Parathyroid adenoma (tissue), 2 donors: ENCODE results near the gene FSIP1.

ENCODE experiments used
- H2AFZ ChIP-seq: fragments of 300-600 bp; sonication (generic); one replicate; pipeline ENCODE4 v1.7.0; 2017; ENCODE audit warnings: antibody characterized with exemption, mild to moderate bottlenecking
- H3K27ac ChIP-seq: fragments of 300-600 bp; sonication (generic); one replicate; pipeline ENCODE4 v1.7.0; 2017
- H3K27me3 ChIP-seq: fragments of 300-600 bp; sonication (generic); one replicate; pipeline ENCODE4 v1.7.0; 2017; ENCODE audit warnings: low read length; ENCODE audit not compliant: control insufficient read depth, insufficient read depth
- H3K36me3 ChIP-seq: fragments of 300-600 bp; sonication (generic); one replicate; pipeline ENCODE4 v1.7.0; 2017; ENCODE audit warnings: low read length; ENCODE audit not compliant: control insufficient read depth, insufficient read depth
- H3K4me1 ChIP-seq: fragments of 300-600 bp; sonication (generic); one replicate; pipeline ENCODE4 v1.7.0; 2017; ENCODE audit warnings: control low read depth
- H3K4me2 ChIP-seq: fragments of 300-600 bp; sonication (generic); one replicate; pipeline ENCODE4 v1.7.0; 2017; ENCODE audit warnings: low read length
- H3K4me3 ChIP-seq: fragments of 300-600 bp; sonication (generic); one replicate; pipeline ENCODE4 v1.7.0; 2017; ENCODE audit warnings: low read depth, low read length
- H3K79me2 ChIP-seq: fragments of 300-600 bp; sonication (generic); one replicate; pipeline ENCODE4 v1.7.0; 2017; ENCODE audit warnings: control low read depth
- H3K9ac ChIP-seq: fragments of 300-600 bp; sonication (generic); one replicate; pipeline ENCODE4 v1.7.0; 2017; ENCODE audit warnings: mild to moderate bottlenecking
- H3K9me3 ChIP-seq: fragments of 300-600 bp; sonication (generic); one replicate; pipeline ENCODE4 v1.7.0; 2017; ENCODE audit warnings: low read length; ENCODE audit not compliant: control insufficient read depth
- TF ChIP-seq, protein P1 (sequence below): fragments of 300-600 bp; sonication (generic); IDR thresholded peaks from one replicate; pipeline ENCODE4 v1.7.0; 2017; ENCODE audit warnings: antibody characterized with exemption, mild to moderate bottlenecking
- donor health status: primary hyperparathyroidism.

The FSIP1 gene

DNA sequence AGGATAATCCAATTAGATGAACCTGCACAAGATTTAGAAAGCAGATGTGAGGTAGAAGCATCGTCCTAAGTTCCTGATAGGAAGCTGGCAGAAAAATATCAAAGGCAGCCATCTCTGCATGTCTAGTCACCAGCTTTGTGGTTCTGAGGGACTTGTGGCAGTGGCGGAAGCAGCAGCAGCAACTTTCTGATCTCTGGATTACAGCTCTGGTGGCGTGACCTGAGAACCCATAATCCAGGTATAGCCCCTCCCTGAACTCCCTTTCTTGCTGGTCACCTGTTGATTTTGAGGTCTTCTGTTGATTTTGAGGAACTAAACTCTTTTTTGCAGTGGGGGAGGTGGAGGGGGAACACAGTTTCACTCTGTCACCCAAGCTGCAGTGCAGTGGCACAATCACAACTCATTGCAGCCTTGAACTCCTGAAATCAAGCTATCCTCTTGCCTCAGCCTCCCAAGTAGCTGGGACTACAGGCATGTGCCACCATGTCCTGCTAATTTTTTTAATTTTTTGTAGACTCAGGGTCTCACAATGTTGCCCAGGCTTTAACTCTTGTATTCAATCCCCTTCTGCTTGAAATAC is 7.9 kb downstream of the FSIP1 start:
- TF ChIP-seq, protein P1, sequence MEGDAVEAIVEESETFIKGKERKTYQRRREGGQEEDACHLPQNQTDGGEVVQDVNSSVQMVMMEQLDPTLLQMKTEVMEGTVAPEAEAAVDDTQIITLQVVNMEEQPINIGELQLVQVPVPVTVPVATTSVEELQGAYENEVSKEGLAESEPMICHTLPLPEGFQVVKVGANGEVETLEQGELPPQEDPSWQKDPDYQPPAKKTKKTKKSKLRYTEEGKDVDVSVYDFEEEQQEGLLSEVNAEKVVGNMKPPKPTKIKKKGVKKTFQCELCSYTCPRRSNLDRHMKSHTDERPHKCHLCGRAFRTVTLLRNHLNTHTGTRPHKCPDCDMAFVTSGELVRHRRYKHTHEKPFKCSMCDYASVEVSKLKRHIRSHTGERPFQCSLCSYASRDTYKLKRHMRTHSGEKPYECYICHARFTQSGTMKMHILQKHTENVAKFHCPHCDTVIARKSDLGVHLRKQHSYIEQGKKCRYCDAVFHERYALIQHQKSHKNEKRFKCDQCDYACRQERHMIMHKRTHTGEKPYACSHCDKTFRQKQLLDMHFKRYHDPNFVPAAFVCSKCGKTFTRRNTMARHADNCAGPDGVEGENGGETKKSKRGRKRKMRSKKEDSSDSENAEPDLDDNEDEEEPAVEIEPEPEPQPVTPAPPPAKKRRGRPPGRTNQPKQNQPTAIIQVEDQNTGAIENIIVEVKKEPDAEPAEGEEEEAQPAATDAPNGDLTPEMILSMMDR = no peak
- no peaks in the 10 kb centered on the region for H3K27me3 ChIP-seq
- no peak overlapping the region for H2AFZ ChIP-seq
- no peak overlapping the region for H3K4me2 ChIP-seq
- no peak overlapping the region for H3K4me3 ChIP-seq
- H3K9ac ChIP-seq = no peak overlapping the region
- H3K27ac ChIP-seq = no peak overlapping the region
- no peaks in the 10 kb centered on the region for H3K79me2 ChIP-seq
- H3K36me3 ChIP-seq = no peaks in the 10 kb centered on the region
- H3K4me1 ChIP-seq = no peaks in the 10 kb centered on the region
- no peaks in the 10 kb centered on the region for H3K9me3 ChIP-seq

DNA sequence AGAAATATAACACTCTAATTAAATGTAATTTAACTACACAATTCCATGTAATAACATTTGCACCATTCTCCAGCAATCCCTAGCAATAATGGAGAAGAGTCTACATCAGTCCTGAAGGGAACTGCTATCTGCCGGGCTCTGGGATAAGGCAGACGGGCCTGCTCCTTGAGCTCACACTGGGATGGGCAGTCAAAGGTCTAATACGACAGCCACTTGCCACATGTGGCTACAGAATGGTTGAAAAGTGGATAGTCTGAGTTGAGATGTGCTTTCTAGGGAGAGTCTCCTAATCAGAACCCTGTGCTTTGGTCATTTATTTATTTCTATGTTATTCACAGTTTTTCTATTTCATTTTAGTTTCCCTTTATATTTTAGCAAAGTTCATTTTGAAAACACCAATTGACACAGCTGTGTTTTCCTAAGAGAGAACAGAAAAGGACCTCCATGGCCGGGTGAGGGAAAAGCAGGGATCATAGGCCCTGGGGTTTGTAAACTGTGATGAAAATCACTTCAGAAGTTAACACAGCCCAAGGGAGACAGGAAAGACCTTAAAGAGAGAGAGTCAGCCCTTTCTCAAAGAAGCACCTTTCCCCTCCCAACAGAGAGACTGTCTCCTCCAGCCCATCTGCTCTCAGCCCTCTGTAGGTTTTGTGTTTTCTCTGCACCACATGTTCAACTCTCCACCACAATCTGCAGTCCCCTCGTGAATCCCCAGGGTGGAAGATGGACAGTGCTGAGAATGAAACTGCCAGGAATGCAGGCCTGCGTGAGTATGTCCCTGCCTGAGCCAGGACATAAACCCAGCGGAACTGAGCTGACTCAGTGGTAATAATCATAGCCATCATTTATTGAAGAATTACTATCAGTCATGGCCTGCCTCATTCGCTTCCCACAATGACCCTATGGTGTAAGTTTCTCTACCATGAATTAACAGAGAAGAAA is 11.6 kb downstream of the FSIP1 start:
- no peak overlapping the region for H3K4me3 ChIP-seq
- no peaks in the 10 kb centered on the region for H3K36me3 ChIP-seq
- TF ChIP-seq, protein P1 = no peak
- no peaks in the 10 kb centered on the region for H3K4me1 ChIP-seq
- H3K79me2 ChIP-seq = no peaks in the 10 kb centered on the region
- no peak overlapping the region for H3K9ac ChIP-seq
- H3K27me3 ChIP-seq = no peaks in the 10 kb centered on the region
- no peak overlapping the region for H3K4me2 ChIP-seq
- H3K27ac ChIP-seq = no peak overlapping the region
- H3K9me3 ChIP-seq = no peaks in the 10 kb centered on the region
- no peak overlapping the region for H2AFZ ChIP-seq

DNA sequence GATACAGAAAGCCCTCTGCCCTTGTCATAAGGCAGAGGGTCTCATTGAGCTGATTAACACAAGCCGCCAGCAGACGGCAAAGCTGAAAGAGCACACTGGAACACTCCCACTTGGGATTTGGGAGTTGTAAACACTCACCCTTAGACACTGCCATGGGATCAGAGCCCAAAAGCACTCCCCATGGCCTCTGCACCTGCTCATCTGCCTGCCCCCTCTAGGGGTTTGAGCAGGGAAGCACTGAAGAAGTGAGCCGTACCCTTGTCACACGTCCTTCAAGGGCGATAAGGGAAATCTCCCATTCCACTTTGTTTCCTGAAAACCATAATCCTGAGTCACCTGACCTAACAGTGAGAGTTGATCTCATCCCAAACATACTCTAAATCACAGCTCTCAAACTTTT is 14.7 kb downstream of the FSIP1 start:
- H3K79me2 ChIP-seq = no peaks in the 10 kb centered on the region
- no peak overlapping the region for H3K4me2 ChIP-seq
- H2AFZ ChIP-seq = no peak overlapping the region
- H3K27me3 ChIP-seq = no peaks in the 10 kb centered on the region
- TF ChIP-seq, protein P1 = no peak
- H3K36me3 ChIP-seq = no peaks in the 10 kb centered on the region
- no peak overlapping the region for H3K4me3 ChIP-seq
- H3K27ac ChIP-seq = no peak overlapping the region
- no peaks in the 10 kb centered on the region for H3K9me3 ChIP-seq
- no peak overlapping the region for H3K9ac ChIP-seq
- no peaks in the 10 kb centered on the region for H3K4me1 ChIP-seq

DNA sequence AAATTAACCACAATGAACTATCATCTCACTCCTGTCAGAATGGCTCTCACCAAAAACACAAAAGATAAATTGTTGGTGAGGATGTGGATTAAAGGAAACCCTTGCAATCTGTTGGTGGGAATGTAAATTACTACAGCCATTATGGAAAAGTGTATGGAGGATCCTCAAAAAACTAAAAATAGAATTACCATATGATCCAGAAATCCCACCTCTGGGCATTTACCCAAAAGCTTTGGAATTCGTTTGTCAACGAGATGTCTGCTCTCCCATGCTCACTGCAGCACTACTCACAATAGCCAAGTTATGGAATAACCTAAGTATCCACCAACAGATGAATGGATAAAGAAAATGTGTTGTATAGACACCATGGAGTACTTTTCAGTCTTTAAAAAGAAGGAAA is 21.6 kb downstream of the FSIP1 start:
- Histone ChIP-seq H3K27ac (no peak overlapping the region), H3K9ac (no peak overlapping the region), H3K79me2 (no peaks in the 10 kb centered on the region), H3K9me3 (no peaks in the 10 kb centered on the region), H2AFZ (no peak overlapping the region), H3K4me2 (no peak overlapping the region), H3K4me3 (no peak overlapping the region), H3K36me3 (no peaks in the 10 kb centered on the region), H3K27me3 (no peaks in the 10 kb centered on the region), H3K4me1 (no peaks in the 10 kb centered on the region)
- TF ChIP-seq, protein P1 = no peak
